Karpas-422 (cell line): ENCODE results near the gene SCUBE1. TPM values are rescaled to one million over a fixed set of nuclear protein-coding genes. Genes with fewer than 3 reads are reported as not detected.

Experiments used
- DNase-seq: peaks from one replicate; pipeline ENCODE4 v3.0.0-alpha.2; 2015
- H2AFZ ChIP-seq: fragments of 200-600 bp; sonication (generic); 2 replicates; pipeline ENCODE4 v1.6.1; 2014; ENCODE audit warnings: antibody characterized with exemption, low read length, mixed read lengths
- H3K27ac ChIP-seq: fragments of 200-600 bp; sonication (generic); 2 replicates; pipeline ENCODE4 v1.5.1; 2014; ENCODE audit warnings: mild to moderate bottlenecking, low read length, moderate library complexity
- H3K27me3 ChIP-seq: fragments of 200-600 bp; sonication (generic); 2 replicates; pipeline ENCODE4 v1.6.1; 2014; ENCODE audit warnings: low read length, mixed read lengths
- H3K36me3 ChIP-seq: fragments of 200-600 bp; sonication (generic); 2 replicates; pipeline ENCODE4 v1.6.1; 2014; ENCODE audit warnings: low read length, mixed read lengths; ENCODE audit not compliant: insufficient read depth
- H3K4me1 ChIP-seq: fragments of 200-600 bp; sonication (generic); 2 replicates; pipeline ENCODE4 v1.6.1; 2014; ENCODE audit warnings: mild to moderate bottlenecking, low read length, mixed read lengths
- H3K4me2 ChIP-seq: fragments of 200-600 bp; sonication (generic); 2 replicates; pipeline ENCODE4 v1.6.1; 2014; ENCODE audit warnings: low read length, low read depth, mild to moderate bottlenecking; ENCODE audit not compliant: poor library complexity, severe bottlenecking
- H3K4me3 ChIP-seq: fragments of 200-600 bp; sonication (generic); 2 replicates; pipeline ENCODE4 v1.5.1; 2014; ENCODE audit warnings: mild to moderate bottlenecking, antibody characterized with exemption, low read length, mixed read lengths
- H3K79me2 ChIP-seq: fragments of 200-600 bp; sonication (generic); 2 replicates; pipeline ENCODE4 v1.6.1; 2014; ENCODE audit warnings: mild to moderate bottlenecking, low read length, mixed read lengths
- H3K9ac ChIP-seq: fragments of 200-600 bp; sonication (generic); 2 replicates; pipeline ENCODE4 v1.6.0; 2014; ENCODE audit warnings: low read length
- H3K9me2 ChIP-seq: fragments of 200-600 bp; sonication (generic), shearing (Covaris generic); replicated peaks from 2 replicates; pipeline ENCODE4 v1.6.0; 2014; ENCODE audit warnings: mild to moderate bottlenecking, low read length, moderate library complexity; ENCODE audit not compliant: insufficient read depth
- H3K9me3 ChIP-seq: fragments of 300-700, 200-600 bp; sonication (generic); 2 replicates; pipeline ENCODE4 v1.6.1; 2014; ENCODE audit warnings: low read length, mixed read lengths
- H4K20me1 ChIP-seq: fragments of 200-600 bp; sonication (generic); 2 replicates; pipeline ENCODE4 v1.6.1; 2014; ENCODE audit warnings: mild to moderate bottlenecking, antibody characterized with exemption, low read length, low read depth; ENCODE audit not compliant: insufficient read depth
- total RNA-seq: library from RNA; depleted of rRNA; stranded (reverse); fragments of >200 nt; shearing (Covaris generic); gene quantifications from 2 replicates; pipeline ENCODE4 v1.2.3, GENCODE V29; 2014; ENCODE audit warnings: low replicate concordance

Gene SCUBE1
- total RNA-seq, 1 experiment from 2014 or later, result not detected

- Histone ChIP-seq H3K4me2 (no peak overlapping the region), H3K9ac (no peak overlapping the region), H3K27me3 (no peaks in the 10 kb centered on the region), H3K79me2 (no peaks in the 10 kb centered on the region), H4K20me1 (no peaks in the 10 kb centered on the region), H3K4me3 (no peak overlapping the region), H3K4me1 (no peaks in the 10 kb centered on the region), H2AFZ (no peak overlapping the region), H3K9me3 (no peaks in the 10 kb centered on the region), H3K9me2 (no peaks in the 10 kb centered on the region), H3K36me3 (no peaks in the 10 kb centered on the region), H3K27ac (no peak overlapping the region)
- no peak for DNase-seq
Observed at GRCh38 chr22:43240614-43241013, 102.6 kb downstream of the SCUBE1 start.

GRCh38 chr22:43239956-43240355 lies 103.2 kb downstream of the SCUBE1 start:
- DNase-seq, result no peak
- Histone ChIP-seq H3K27me3 (no peaks in the 10 kb centered on the region), H3K9me2 (no peaks in the 10 kb centered on the region), H3K79me2 (no peaks in the 10 kb centered on the region), H4K20me1 (no peaks in the 10 kb centered on the region), H2AFZ (no peak overlapping the region), H3K4me2 (no peak overlapping the region), H3K9me3 (no peaks in the 10 kb centered on the region), H3K36me3 (no peaks in the 10 kb centered on the region), H3K4me3 (no peak overlapping the region), H3K27ac (no peak overlapping the region), H3K4me1 (no peaks in the 10 kb centered on the region), H3K9ac (no peak overlapping the region)

GRCh38 chr22:43239193-43239780 lies 103.9 kb downstream of the SCUBE1 start:
- DNase-seq, result no peak
- H3K4me2 ChIP-seq, result no peak overlapping the region
- no peaks in the 10 kb centered on the region for H3K36me3 ChIP-seq
- H3K9me3 ChIP-seq, result no peaks in the 10 kb centered on the region
- H3K79me2 ChIP-seq, result no peaks in the 10 kb centered on the region
- no peak overlapping the region for H3K9ac ChIP-seq
- H2AFZ ChIP-seq, result no peak overlapping the region
- no peaks in the 10 kb centered on the region for H3K9me2 ChIP-seq
- H4K20me1 ChIP-seq, result no peaks in the 10 kb centered on the region
- H3K4me1 ChIP-seq, result no peaks in the 10 kb centered on the region
- no peak overlapping the region for H3K27ac ChIP-seq
- H3K27me3 ChIP-seq, result no peaks in the 10 kb centered on the region
- no peak overlapping the region for H3K4me3 ChIP-seq

GRCh38 chr22:43238526-43239006 lies 104.6 kb downstream of the SCUBE1 start:
- H4K20me1 ChIP-seq, result no peaks in the 10 kb centered on the region
- no peaks in the 10 kb centered on the region for H3K9me3 ChIP-seq
- H3K27ac ChIP-seq, result no peak overlapping the region
- no peaks in the 10 kb centered on the region for H3K9me2 ChIP-seq
- no peaks in the 10 kb centered on the region for H3K36me3 ChIP-seq
- H3K4me1 ChIP-seq, result no peaks in the 10 kb centered on the region
- no peak overlapping the region for H3K4me3 ChIP-seq
- H2AFZ ChIP-seq, result no peak overlapping the region
- no peaks in the 10 kb centered on the region for H3K27me3 ChIP-seq
- H3K79me2 ChIP-seq, result no peaks in the 10 kb centered on the region
- DNase-seq, result no peak
- H3K4me2 ChIP-seq, result no peak overlapping the region
- no peak overlapping the region for H3K9ac ChIP-seq

GRCh38 chr22:43237280-43237679 lies 105.9 kb downstream of the SCUBE1 start:
- Histone ChIP-seq H3K27me3 (no peaks in the 10 kb centered on the region), H3K27ac (no peak overlapping the region), H4K20me1 (no peaks in the 10 kb centered on the region), H3K4me2 (no peak overlapping the region), H3K79me2 (no peaks in the 10 kb centered on the region), H3K36me3 (no peaks in the 10 kb centered on the region), H3K4me3 (no peak overlapping the region), H3K9me3 (no peaks in the 10 kb centered on the region), H2AFZ (no peak overlapping the region), H3K9ac (no peak overlapping the region), H3K4me1 (no peaks in the 10 kb centered on the region), H3K9me2 (no peaks in the 10 kb centered on the region)
- no peak for DNase-seq

- no peak overlapping the region for H3K27ac ChIP-seq
- H4K20me1 ChIP-seq, result no peaks in the 10 kb centered on the region
- no peaks in the 10 kb centered on the region for H3K9me3 ChIP-seq
- H3K79me2 ChIP-seq, result no peaks in the 10 kb centered on the region
- H3K4me3 ChIP-seq, result no peak overlapping the region
- H3K4me2 ChIP-seq, result no peak overlapping the region
- H3K9ac ChIP-seq, result no peak overlapping the region
- no peaks in the 10 kb centered on the region for H3K36me3 ChIP-seq
- no peaks in the 10 kb centered on the region for H3K9me2 ChIP-seq
- no peak overlapping the region for H2AFZ ChIP-seq
- no peaks in the 10 kb centered on the region for H3K4me1 ChIP-seq
- H3K27me3 ChIP-seq, result no peaks in the 10 kb centered on the region
- no peak for DNase-seq
Observed at GRCh38 chr22:43236411-43237166, 106.6 kb downstream of the SCUBE1 start.

GRCh38 chr22:43235445-43236409 lies 107.4 kb downstream of the SCUBE1 start:
- Histone ChIP-seq H3K9ac (no peak overlapping the region), H3K4me3 (no peak overlapping the region), H3K4me1 (no peaks in the 10 kb centered on the region), H3K4me2 (no peak overlapping the region), H3K36me3 (no peaks in the 10 kb centered on the region), H3K79me2 (no peaks in the 10 kb centered on the region), H4K20me1 (no peaks in the 10 kb centered on the region), H2AFZ (no peak overlapping the region), H3K27me3 (no peaks in the 10 kb centered on the region), H3K27ac (no peak overlapping the region), H3K9me2 (no peaks in the 10 kb centered on the region), H3K9me3 (no peaks in the 10 kb centered on the region)
- DNase-seq, result no peak
